AG09319 (cell line): Measurements from ENCODE around the gene ATP6V1G3.

Experiments used
- DNase-seq: peaks from one replicate; pipeline ENCODE4 v3.0.0-alpha.2; 2010; ENCODE audit warnings: low read depth; ENCODE audit errors: extremely low read depth
- TF ChIP-seq, protein P1 (sequence below): IDR thresholded peaks from 2 replicates; pipeline ENCODE4 v1.5.1; 2011; ENCODE audit warnings: low read depth, mild to moderate bottlenecking, inconsistent platforms, low read length, moderate library complexity

The ATP6V1G3 gene

DNA sequence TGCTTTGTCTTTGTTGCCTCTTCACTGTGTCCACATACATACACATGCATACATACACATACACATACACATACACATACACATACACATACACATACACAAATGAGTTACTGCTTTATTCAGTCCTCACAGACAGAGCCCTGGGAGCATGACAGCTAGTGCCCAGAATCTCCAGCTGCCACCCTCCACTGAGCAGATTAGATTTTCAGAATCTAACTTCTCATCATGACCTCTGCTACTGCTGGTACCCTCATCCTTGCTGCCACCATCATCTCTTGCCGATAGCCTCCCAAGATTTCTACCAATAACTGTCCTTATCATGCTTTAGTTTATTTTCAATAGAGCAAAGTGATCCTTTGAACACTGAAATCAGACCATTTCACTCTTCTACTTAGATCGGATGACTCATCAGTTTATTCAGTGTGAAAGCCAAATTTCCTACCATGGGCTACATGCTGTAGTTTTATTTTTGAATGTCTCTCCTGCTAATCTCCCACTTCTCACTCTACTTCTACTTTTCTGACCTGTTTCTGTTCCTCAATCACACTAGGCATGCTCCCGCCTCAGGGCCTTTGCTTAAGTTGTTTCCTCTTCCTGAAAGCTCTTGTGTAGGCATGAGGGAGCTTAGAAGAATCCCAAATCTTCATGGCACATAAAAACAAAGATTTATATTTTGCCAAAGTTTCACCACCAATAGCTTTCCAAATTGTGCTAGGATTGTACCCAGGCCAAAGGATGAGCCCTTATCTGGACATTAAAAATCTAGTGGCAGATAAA is 43.0 kb downstream of the ATP6V1G3 start:
- TF ChIP-seq, protein P1, sequence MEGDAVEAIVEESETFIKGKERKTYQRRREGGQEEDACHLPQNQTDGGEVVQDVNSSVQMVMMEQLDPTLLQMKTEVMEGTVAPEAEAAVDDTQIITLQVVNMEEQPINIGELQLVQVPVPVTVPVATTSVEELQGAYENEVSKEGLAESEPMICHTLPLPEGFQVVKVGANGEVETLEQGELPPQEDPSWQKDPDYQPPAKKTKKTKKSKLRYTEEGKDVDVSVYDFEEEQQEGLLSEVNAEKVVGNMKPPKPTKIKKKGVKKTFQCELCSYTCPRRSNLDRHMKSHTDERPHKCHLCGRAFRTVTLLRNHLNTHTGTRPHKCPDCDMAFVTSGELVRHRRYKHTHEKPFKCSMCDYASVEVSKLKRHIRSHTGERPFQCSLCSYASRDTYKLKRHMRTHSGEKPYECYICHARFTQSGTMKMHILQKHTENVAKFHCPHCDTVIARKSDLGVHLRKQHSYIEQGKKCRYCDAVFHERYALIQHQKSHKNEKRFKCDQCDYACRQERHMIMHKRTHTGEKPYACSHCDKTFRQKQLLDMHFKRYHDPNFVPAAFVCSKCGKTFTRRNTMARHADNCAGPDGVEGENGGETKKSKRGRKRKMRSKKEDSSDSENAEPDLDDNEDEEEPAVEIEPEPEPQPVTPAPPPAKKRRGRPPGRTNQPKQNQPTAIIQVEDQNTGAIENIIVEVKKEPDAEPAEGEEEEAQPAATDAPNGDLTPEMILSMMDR, result no peak
- DNase-seq, result no peak

DNA sequence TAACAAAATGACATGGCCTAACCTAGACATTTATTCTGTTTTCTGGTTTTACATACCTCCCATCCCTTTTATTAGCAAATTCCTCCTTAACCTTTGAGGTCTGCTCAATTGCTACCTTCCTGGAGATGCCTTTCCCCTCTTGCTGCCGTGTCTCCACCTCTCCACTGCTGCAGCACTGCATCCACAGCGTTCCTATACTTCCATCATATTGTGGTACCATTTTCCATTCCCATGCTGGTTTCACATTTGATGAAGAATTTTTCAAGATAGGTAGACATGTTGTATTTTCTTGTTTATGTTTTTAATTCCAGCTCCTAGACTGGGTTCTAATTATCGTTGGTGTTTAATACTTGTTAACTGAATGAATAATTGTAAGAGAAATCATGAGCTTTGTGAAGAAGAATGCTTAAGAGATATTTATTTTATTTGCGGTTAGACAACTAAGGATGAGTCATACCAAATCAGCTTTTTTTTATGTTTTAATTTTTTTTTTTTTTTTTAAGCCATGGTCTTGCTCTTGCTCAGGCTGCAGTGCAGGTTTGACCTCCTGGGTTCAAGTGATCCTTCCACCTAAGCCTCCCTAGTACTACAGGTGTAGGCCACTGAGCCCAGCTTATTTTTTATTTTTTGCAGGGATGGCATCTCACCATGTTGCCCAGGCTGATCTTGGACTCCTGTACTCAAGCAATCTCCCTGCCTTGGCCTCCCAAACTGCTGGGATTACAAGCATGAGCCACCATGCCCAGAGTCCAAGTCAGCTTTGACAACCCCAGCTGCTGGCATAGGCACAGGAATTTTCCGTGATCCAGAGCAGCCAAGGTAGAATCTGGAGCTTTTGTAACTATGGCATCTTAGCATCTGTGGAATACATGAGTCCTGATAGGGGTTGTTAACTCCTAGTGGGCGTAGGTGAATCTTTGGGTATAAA is 44.0 kb downstream of the ATP6V1G3 start:
- TF ChIP-seq, protein P1, result no peak
- DNase-seq, result no peak

DNA sequence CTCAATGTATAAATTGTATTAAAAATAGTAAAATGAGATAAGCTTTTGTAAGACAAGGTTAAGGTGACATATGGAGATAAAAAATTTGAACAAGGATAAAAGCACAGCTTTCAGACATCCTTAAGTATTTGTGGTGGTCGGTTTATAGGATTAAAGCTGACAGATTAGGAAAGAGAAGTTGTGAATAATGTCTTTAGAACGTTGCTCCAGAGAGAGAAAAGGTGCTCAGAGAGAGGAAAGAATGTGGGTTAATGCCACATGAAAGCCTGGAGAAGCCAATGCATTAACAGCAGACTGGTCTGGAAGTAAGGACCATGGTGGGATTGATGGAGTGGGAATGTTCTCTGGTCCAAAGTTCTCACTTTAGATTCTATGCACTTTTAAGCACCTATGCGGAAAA is 44.8 kb downstream of the ATP6V1G3 start:
- DNase-seq, result no peak
- TF ChIP-seq, protein P1, result no peak

DNA sequence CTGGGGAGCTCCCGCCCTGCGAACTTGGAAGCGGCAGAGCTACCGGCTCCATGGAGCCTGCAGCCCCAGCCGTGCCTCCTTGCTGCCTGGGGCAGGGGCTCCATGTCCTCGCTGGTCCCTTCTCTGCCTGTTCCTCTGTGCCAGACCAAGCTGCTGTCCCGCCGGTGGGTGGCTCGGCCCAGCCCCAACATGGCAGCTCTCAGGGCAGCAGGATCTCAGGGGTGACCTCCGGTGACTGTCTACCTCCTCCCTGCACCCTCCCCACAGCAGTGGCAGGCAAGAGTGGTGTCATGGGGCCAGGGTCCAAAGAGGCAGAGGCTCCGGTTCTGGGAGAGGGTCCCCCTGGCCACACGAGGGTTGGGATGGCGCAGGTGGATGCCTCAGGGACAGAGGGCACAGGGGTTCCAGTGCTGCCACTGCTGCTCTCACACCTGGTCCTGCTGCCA is 45.8 kb downstream of the ATP6V1G3 start:
- TF ChIP-seq, protein P1, result no peak
- DNase-seq, result no peak

DNA sequence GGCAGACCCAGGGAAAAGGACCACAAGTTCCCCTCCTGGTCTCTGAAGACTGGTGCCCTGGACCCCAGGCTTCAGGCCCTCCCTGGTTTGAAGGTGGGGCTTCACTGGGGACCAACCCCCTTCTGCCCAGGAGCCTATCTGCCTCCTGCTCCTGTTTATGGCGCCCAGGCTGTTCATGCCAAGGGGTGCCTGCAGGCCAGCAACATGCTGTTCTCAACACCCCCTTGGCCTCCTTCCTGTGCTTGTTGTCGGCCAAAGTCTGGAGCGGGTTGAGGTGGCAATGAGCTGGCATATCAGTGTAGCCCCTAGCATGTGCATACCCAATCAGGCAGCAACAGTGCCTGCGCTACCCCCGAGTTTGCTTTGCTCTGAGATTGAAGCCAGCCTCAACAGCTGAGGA is 46.3 kb downstream of the ATP6V1G3 start:
- DNase-seq, result no peak
- TF ChIP-seq, protein P1, result no peak

DNA sequence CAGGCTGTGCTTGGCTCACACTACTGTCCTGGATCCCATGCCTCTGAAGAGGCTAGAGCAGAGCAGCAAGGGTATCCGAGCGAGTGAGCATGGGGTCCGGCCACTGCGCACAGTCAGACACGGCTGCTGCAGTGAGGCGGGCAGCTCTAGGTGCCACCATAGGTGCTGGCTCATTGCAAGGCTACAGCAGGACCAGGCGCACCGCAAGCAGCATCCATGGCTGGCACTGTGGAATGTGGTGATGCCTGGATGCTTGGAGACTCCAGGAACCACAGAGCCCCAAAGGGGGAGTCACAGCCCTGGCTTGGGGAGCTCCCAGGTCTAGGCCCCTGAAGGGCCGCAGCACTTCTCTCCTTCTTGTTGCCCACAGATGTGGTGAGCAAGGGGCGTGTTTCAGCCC is 47.2 kb downstream of the ATP6V1G3 start:
- no peak for DNase-seq
- TF ChIP-seq, protein P1, result no peak

DNA sequence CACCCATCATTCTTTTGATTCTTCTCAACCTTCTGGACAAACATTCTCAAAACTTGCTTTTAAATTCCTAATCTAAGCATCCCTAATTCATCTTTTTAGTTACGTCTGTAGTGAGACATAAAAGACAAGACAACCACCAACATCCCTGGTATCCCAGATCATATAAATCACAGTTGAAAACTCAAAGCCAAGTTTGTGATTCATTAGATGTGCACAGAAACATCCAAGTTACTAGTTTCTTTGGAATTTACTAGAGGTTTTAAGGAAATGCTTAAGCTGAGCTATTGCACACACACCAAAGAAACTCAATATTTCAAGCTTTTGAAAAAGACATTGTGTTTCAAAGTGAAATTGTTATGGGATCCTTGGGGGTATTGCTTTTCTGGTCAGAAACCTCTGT is 47.6 kb downstream of the ATP6V1G3 start:
- DNase-seq, result no peak
- TF ChIP-seq, protein P1, result no peak
